ENCODE results near the gene MAPKAP1.

Gene MAPKAP1

DNA sequence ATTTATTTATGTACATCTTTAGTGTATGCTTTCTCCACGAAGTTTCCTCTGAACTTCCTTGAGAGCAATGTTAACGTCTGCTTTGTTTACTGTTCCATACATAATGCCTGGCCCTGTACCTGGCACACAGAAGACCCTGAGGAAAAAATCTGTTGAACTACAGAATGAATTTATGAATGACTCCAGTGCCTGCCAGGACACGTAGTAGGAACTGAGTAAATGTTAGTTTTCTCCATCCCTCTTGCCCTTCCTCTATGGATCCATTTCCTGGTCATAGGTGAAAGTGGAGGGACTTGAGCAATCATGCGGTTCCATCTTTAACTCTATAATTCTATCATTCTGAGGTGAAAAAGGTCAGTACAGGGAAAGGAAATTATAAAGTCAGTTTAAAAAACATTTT lies 117.7 kb downstream of the MAPKAP1 start:
- no peak for TF ChIP-seq CTCF (conservative IDR thresholded peaks at IDR 0.05)
- no peak overlapping the region for H3K27ac ChIP-seq

GRCh38 chr9:125587819-125588460 lies 119.1 kb downstream of the MAPKAP1 start:
- H3K27ac ChIP-seq = no peak overlapping the region
- no peak for TF ChIP-seq CTCF (conservative IDR thresholded peaks at IDR 0.05)

GRCh38 chr9:125586172-125586511 lies 120.9 kb downstream of the MAPKAP1 start:
- H3K27ac ChIP-seq = no peak overlapping the region
- TF ChIP-seq CTCF (conservative IDR thresholded peaks at IDR 0.05) = no peak

GRCh38 chr9:125585503-125586171 lies 121.4 kb downstream of the MAPKAP1 start:
- H3K27ac ChIP-seq = no peak overlapping the region
- no peak for TF ChIP-seq CTCF (conservative IDR thresholded peaks at IDR 0.05)

DNA sequence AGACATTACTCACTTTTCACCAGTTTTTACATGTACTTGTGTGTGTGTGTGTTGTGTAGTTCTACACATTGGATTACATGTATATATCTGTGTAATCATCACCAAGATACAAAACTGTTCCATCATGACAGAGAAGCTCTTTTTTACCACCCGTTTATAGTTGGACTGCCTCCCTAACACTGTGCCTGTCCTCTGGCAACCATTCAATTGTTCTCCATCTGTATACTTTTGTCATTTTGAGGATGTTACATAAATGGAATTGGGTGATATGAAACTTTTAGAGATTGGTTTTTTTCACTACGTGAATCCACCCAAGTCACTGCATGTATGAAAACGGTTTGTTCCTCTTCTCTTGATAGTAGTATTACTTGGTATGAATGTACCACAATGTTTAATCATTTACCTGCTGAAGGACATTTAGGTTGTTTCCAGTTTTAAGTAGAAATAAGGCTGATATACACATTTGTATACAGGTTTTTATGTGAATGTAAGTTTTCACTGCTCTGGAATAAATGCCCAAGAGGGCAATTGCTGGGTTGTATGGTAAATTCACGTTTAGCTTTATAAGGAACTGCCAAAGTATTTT lies 126.2 kb downstream of the MAPKAP1 start:
- no peak overlapping the region for H3K27ac ChIP-seq
- no peak for TF ChIP-seq CTCF (conservative IDR thresholded peaks at IDR 0.05)

GRCh38 chr9:125579030-125579932 lies 127.7 kb downstream of the MAPKAP1 start:
- H3K27ac ChIP-seq = no peak overlapping the region
- no peak for TF ChIP-seq CTCF (conservative IDR thresholded peaks at IDR 0.05)

Data from VCaP (cell line).